Gastroesophageal sphincter (tissue), 4 donors: ENCODE measurements around the gene CDC5L. TPM values are rescaled to one million over a fixed set of nuclear protein-coding genes. Genes with fewer than 3 reads are reported as not detected.
"Not testable (repeated sequence)": the region's sequence is repeated elsewhere in the genome, so short reads cannot be mapped to it uniquely, and the experiment has no call there.

Source experiments
- ATAC-seq: fragments of 150-250 bp; one replicate; pipeline ENCODE4 v1.9.1; 2016; ENCODE audit warnings: mild to moderate bottlenecking, moderate library complexity
- H3K27ac ChIP-seq, 4 donors: fragments of 200-600 bp; sonication (generic) in 3 of 4; 1 replicate in 3 of 4; 2 replicates in 1 of 4; pipeline ENCODE4 v1.5.1; 2016 to 2019
- H3K27me3 ChIP-seq: fragments of 200-600 bp; sonication (generic); one replicate; pipeline ENCODE4 v1.5.1; 2019
- H3K36me3 ChIP-seq, 2 donors: fragments of 200-600 bp; sonication (generic); one replicate each; pipeline ENCODE4 v1.5.1; 2019; ENCODE audit warnings: control low read depth in 1 of 2
- H3K4me1 ChIP-seq, 3 donors: fragments of 200-600 bp; sonication (generic); 1 replicate in 2 of 3; 2 replicates in 1 of 3; pipeline ENCODE4 v1.5.1; 2016 to 2019; ENCODE audit warnings: control low read depth in 2 of 3
- H3K4me3 ChIP-seq, 2 donors: fragments of 200-600 bp; sonication (generic); one replicate each; pipeline ENCODE4 v1.5.1; 2019; ENCODE audit warnings: mild to moderate bottlenecking in 1 of 2, moderate library complexity in 1 of 2
- H3K9me3 ChIP-seq, 3 donors: fragments of 200-600 bp; sonication (generic); one replicate each; pipeline ENCODE4 v1.5.1; 2017 to 2019; ENCODE audit warnings: control low read depth in 2 of 3
- CTCF ChIP-seq, 4 experiments: fragments of 200-600 bp in 2 of 4; fragments of 450-650 bp in 2 of 4; sonication (generic) in 1 of 4; IDR thresholded peaks; one replicate each; pipeline ENCODE4 v1.5.1; 2017 to 2019; ENCODE audit warnings: antibody characterized with exemption in 4 of 4, mild to moderate bottlenecking in 2 of 4, moderate library complexity in 2 of 4
- EP300 ChIP-seq: sonication (generic); formaldehyde crosslinking; IDR thresholded peaks from one replicate; pipeline ENCODE4 v1.6.1; 2017; ENCODE audit warnings: antibody characterized with exemption, mild to moderate bottlenecking
- POLR2A ChIP-seq, 2 donors: fragments of 450-650 bp; IDR thresholded peaks; one replicate each; pipeline ENCODE4 v1.6.1; 2017; ENCODE audit warnings: antibody characterized with exemption in 2 of 2, mild to moderate bottlenecking in 2 of 2, moderate library complexity in 1 of 2
- POLR2AphosphoS5 ChIP-seq: sonication (generic); formaldehyde crosslinking; IDR thresholded peaks from one replicate; pipeline ENCODE4 v1.6.1; 2017; ENCODE audit warnings: antibody characterized with exemption
- WGBS, 2 donors: methylation state at CpG; one replicate each; pipeline ENCODE4 v1.1.5; 2018; ENCODE audit warnings: low coverage in 1 of 2; 5-methylcytosine and 5-hydroxymethylcytosine counted together
- total RNA-seq, 4 donors: library from RNA; depleted of rRNA; stranded (reverse); fragments of >200 nt; gene quantifications; one replicate each; pipeline ENCODE4 v1.1.0, GENCODE V29; 2016

Gene CDC5L
- total RNA-seq, 4 donors from 2014 or later, result 23.3 to 32.1 (median 28.5) TPM

- ATAC-seq, result no peak
- TF ChIP-seq POLR2AphosphoS5 (no peak), CTCF (IDR thresholded peaks at IDR 0.05) (no peak), EP300 (no peak), POLR2A (IDR thresholded peaks at IDR 0.05) (no peak)
- 31 to 71% methylated on average over 1 to 4 of the region's 7 CpGs for WGBS, 2 donors
- Histone ChIP-seq H3K27me3 (peaks cover 26% of the 10 kb centered on the region), H3K4me1 (peaks cover 0 to 23% (median 0%) of the 10 kb centered on the region in 3 donors), H3K9me3 (no peaks in the 10 kb centered on the region), H3K36me3 (no peaks in the 10 kb centered on the region), H3K27ac (peak overlapping the region in 1 of 4 donors; percentile 61), H3K4me3 (no peak overlapping the region)
Observed at GRCh38 chr6:44339763-44340625, 47.5 kb upstream of the CDC5L start.

GRCh38 chr6:44341095-44341890 lies 46.2 kb upstream of the CDC5L start:
- H3K27ac ChIP-seq, result no peak overlapping the region
- WGBS, 2 donors, result 25 to 82% methylated on average over 2 to 7 of the region's 8 CpGs
- H3K4me1 ChIP-seq, result peaks cover 0 to 23% (median 0%) of the 10 kb centered on the region in 3 donors

DNA sequence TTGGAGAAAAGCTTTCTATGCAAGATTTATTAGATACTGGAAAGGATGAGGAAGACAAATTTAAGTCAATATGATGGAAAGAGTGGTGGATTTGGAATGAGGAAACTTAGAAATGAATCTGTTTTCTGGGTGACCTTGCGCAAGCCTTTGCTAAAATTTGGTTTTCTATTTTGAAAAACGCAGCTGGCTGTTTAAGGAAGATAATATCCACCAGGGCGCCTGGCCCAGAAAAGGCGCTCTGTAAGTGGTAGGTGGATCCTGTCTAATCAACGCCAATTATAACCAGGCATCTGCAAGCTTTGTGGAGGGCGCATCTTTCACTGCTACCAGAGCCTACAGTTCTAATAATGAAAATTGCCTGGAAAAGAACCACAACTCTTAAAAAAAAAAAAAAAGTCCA lies 45.5 kb upstream of the CDC5L start:
- peaks cover 41% of the 10 kb centered on the region for H3K27me3 ChIP-seq
- peaks cover 0 to 23% (median 0%) of the 10 kb centered on the region in 3 donors for H3K4me1 ChIP-seq
- H3K27ac ChIP-seq, result no peak overlapping the region
- no peaks in the 10 kb centered on the region for H3K9me3 ChIP-seq
- H3K4me3 ChIP-seq, result peak overlapping the region in 1 of 2 donors; percentile 34
- 25 to 76% methylated on average over 3 to 6 of the region's 6 CpGs for WGBS, 2 donors
- H3K36me3 ChIP-seq, result no peaks in the 10 kb centered on the region
- no peak for ATAC-seq
- TF ChIP-seq POLR2A (IDR thresholded peaks at IDR 0.05), result no peak
- no peak for TF ChIP-seq EP300
- TF ChIP-seq POLR2AphosphoS5, result no peak
- TF ChIP-seq CTCF (IDR thresholded peaks at IDR 0.05), result no peak

More at GRCh38 chr6:44341095-44341890, 46.2 kb upstream of the CDC5L start:
- Histone ChIP-seq H3K27me3 (peaks cover 39% of the 10 kb centered on the region), H3K9me3 (no peaks in the 10 kb centered on the region), H3K36me3 (no peaks in the 10 kb centered on the region), H3K4me3 (no peak overlapping the region)
- ATAC-seq, result no peak
- TF ChIP-seq EP300, result no peak
- no peak for TF ChIP-seq POLR2AphosphoS5
- no peak for TF ChIP-seq POLR2A (IDR thresholded peaks at IDR 0.05)
- TF ChIP-seq CTCF (IDR thresholded peaks at IDR 0.05), result no peak

DNA sequence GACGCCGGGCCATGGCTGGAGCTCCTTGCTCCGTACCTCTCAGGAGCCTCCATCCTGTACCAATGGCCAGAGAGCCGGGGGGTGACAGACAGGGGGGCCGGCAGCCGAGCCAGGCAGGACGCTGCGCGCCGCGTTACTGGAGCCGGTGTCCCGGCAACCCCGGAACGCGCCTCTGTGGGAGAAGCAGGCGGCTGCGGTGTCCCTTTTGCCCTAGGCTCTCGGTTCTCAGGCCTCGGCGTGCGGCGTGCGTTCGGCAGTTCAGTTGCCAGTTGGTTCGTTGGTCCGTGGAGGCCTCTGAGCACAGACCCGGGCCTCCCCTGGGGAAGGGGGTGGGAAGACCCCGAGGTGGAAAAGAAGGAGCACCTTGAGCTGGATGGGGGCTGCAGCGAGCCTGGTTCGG lies 45.0 kb upstream of the CDC5L start, which contains the start of gene SPATS1:
TSS of gene SPATS1 (plus strand) at position 162 of the 400 bp plus-strand sequence. CDS start 446 bp downstream, outside the sequence.
- Histone ChIP-seq H3K27me3 (peaks cover 41% of the 10 kb centered on the region), H3K4me3 (peak within 1 kb of the TSS in 1 of 2 donors; percentile 34), H3K4me1 (peaks cover 0 to 23% (median 0%) of the 10 kb centered on the region in 3 donors), H3K36me3 (no peaks in the 10 kb centered on the region), H3K9me3 (no peaks in the 10 kb centered on the region), H3K27ac (no peak within 1 kb of the TSS)
- TF ChIP-seq POLR2A (IDR thresholded peaks at IDR 0.05) (no peak), POLR2AphosphoS5 (no peak)
- peak; percentile 41 for ATAC-seq
- WGBS, 2 donors, result 7 to 35% methylated on average over 4 to 12 of the region's 31 CpGs

DNA sequence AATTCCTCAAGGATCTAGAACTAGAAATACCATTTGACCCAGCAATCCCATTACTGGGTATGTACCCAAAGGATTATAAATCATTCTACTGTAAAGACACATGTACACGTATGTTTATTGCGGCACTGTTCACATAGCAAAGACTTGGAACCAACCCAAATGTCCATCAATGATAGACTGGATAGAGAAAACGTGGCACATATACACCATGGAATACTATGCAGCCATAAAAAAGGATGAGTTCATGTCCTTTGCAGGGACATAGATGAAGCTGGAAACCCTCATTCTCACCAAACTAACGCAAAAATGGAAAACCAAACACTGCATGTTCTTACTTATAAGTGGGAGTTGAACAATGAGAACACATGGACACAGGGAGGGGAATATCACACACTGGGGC lies 40.7 kb upstream of the CDC5L start:
- ATAC-seq, H3K36me3 ChIP-seq, H3K27ac ChIP-seq, H3K9me3 ChIP-seq, H3K4me3 ChIP-seq, H3K4me1 ChIP-seq: not testable (repeated sequence)
- WGBS, 2 donors, result 70 to 88% methylated on average over 4 of the region's 4 CpGs
- H3K27me3 ChIP-seq, result peaks cover 41% of the 10 kb centered on the region
